Fibroblast of peridontal ligament (primary cell): ENCODE data around the gene CHD9NB.

Experiments used
- DNase-seq: peaks from one replicate; pipeline ENCODE4 v3.0.0-alpha.2; 2010; ENCODE audit errors: extremely low read depth

CHD9NB gene

GRCh38 chr16:53031323-53031942, 21.3 kb downstream of the CHD9NB start:
- DNase-seq: no peak

- DNase-seq: no peak
These were observed 22.7 kb downstream of the CHD9NB start for GRCh38 chr16:53029971-53030370.

- no peak for DNase-seq
These were observed 28.7 kb downstream of the CHD9NB start for GRCh38 chr16:53024045-53024444.

- DNase-seq: peak; percentile 57
These were observed 30.3 kb downstream of the CHD9NB start for GRCh38 chr16:53022374-53022773.

GRCh38 chr16:53018834-53019416, 33.8 kb downstream of the CHD9NB start:
- no peak for DNase-seq

GRCh38 chr16:53014287-53014686, 38.4 kb downstream of the CHD9NB start:
- no peak for DNase-seq

- no peak for DNase-seq
These were observed 45.6 kb downstream of the CHD9NB start for GRCh38 chr16:53007095-53007494.

GRCh38 chr16:52997922-52998321, 54.8 kb downstream of the CHD9NB start:
- no peak for DNase-seq

- no peak for DNase-seq
These were observed 57.8 kb downstream of the CHD9NB start for GRCh38 chr16:52994942-52995341.

- DNase-seq: no peak
These were observed 59.5 kb downstream of the CHD9NB start for GRCh38 chr16:52993179-52993578.

GRCh38 chr16:52991572-52991971, 61.1 kb downstream of the CHD9NB start:
- DNase-seq: no peak
